Measurements from ENCODE around the gene PIGU. TPM values are rescaled to one million over a fixed set of nuclear protein-coding genes. Genes with fewer than 3 reads are reported as not detected.

Gene PIGU
- total and polyA plus RNA-seq, 2 of the 13 experiments (the other 11 are each of a cell fraction or from before 2014, with no cell fraction given) = 45.5 to 231 TPM

- TF ChIP-seq MIXL1 (CRISPR knock-in tag; IDR thresholded peaks at IDR 0.05) = 0 out of 2 replicates have a peak, but pooled peaks have one; percentile 26
- TF ChIP-seq TBX2 (CRISPR knock-in tag; IDR thresholded peaks at IDR 0.05; ENCODE audit: borderline replicate concordance) = no peak
- TF ChIP-seq ATF3 (CRISPR knock-in tag; IDR thresholded peaks at IDR 0.05) = peak; percentile 87
- TF ChIP-seq RFXANK (CRISPR knock-in tag; IDR thresholded peaks at IDR 0.05) = no peak
- TF ChIP-seq ARNTL (CRISPR knock-in tag; IDR thresholded peaks at IDR 0.05) = no peak
- no peak for TF ChIP-seq ZNF260 (CRISPR knock-in tag; IDR thresholded peaks at IDR 0.05; ENCODE audit: borderline replicate concordance, low read depth)
- TF ChIP-seq ZFP62 (CRISPR knock-in tag; IDR thresholded peaks at IDR 0.05) = no peak
- TF ChIP-seq ZBTB1 (CRISPR knock-in tag; IDR thresholded peaks at IDR 0.05; ENCODE audit: borderline replicate concordance) = no peak
- no peak for TF ChIP-seq FOXK1 (CRISPR knock-in tag; IDR thresholded peaks at IDR 0.05; ENCODE audit: borderline replicate concordance, low read depth)
- no peak for TF ChIP-seq FOXM1 (CRISPR knock-in tag; IDR thresholded peaks at IDR 0.05)
- TF ChIP-seq DR1 (CRISPR knock-in tag; IDR thresholded peaks at IDR 0.05) = no peak
- TF ChIP-seq ZNF816 (CRISPR knock-in tag; IDR thresholded peaks at IDR 0.05; ENCODE audit: borderline replicate concordance) = no peak
- no peak for TF ChIP-seq ZNF446 (CRISPR knock-in tag; IDR thresholded peaks at IDR 0.05)
- TF ChIP-seq ZNF432 (CRISPR knock-in tag; IDR thresholded peaks at IDR 0.05; ENCODE audit: borderline replicate concordance) = no peak
- TF ChIP-seq KLF15 (CRISPR knock-in tag; IDR thresholded peaks at IDR 0.05; ENCODE audit: borderline replicate concordance) = no peak
- TF ChIP-seq RORA (CRISPR knock-in tag; IDR thresholded peaks at IDR 0.05) = no peak
- TF ChIP-seq TERF1 (CRISPR knock-in tag; IDR thresholded peaks at IDR 0.05) = no peak
- TF ChIP-seq ZNF546 (CRISPR knock-in tag; conservative IDR thresholded peaks at IDR 0.05) = no peak
- TF ChIP-seq ZNF550 (CRISPR knock-in tag; IDR thresholded peaks at IDR 0.05; ENCODE audit: borderline replicate concordance) = no peak
- TF ChIP-seq MEIS1 (CRISPR knock-in tag; IDR thresholded peaks at IDR 0.05; ENCODE audit: borderline replicate concordance) = no peak
- no peak for TF ChIP-seq ZBED4 (CRISPR knock-in tag; IDR thresholded peaks at IDR 0.05; ENCODE audit: borderline replicate concordance)
- 0 out of 4 replicates have a peak, but pooled peaks of 1 of the 2 experiments have one; percentile 36 for TF ChIP-seq HMGXB4 (CRISPR knock-in tag; IDR thresholded peaks at IDR 0.05; ENCODE audit: borderline replicate concordance in 1 of 2, low read depth in 1 of 2)
- TF ChIP-seq KLF11 (CRISPR knock-in tag; IDR thresholded peaks at IDR 0.05) = no peak
Measured at GRCh38 chr20:34579191-34579978, 97.5 kb downstream of the PIGU start (continued).
